Liver (tissue), 9 donors: Measurements from ENCODE around the gene HS1BP3. TPM values are rescaled to one million over a fixed set of nuclear protein-coding genes. Genes with fewer than 3 reads are reported as not detected.

ENCODE experiments used
- DNase-seq: peaks from one replicate; pipeline ENCODE4 v3.0.0-alpha.2; 2017; ENCODE audit warnings: low spot score
- H3K27ac ChIP-seq, 2 donors: one replicate each; pipeline ENCODE4 v1.7.0; 2013; ENCODE audit warnings: inconsistent platforms in 2 of 2, low read length in 2 of 2, control low read depth in 1 of 2, low read depth in 1 of 2, mild to moderate bottlenecking in 1 of 2
- H3K27me3 ChIP-seq, 4 donors: one replicate each; pipeline versions ENCODE4 v1.6.1 to v1.7.0; 2013; ENCODE audit warnings: low read length in 3 of 4, inconsistent platforms in 1 of 4, mild to moderate bottlenecking in 1 of 4, moderate library complexity in 1 of 4; ENCODE audit not compliant: control insufficient read depth in 4 of 4, insufficient read depth in 4 of 4
- H3K36me3 ChIP-seq, 4 donors: one replicate each; pipeline versions ENCODE4 v1.6.1 to v1.7.0; 2013; ENCODE audit warnings: low read length in 3 of 4, mild to moderate bottlenecking in 3 of 4, low read depth in 1 of 4, moderate library complexity in 1 of 4; ENCODE audit not compliant: control insufficient read depth in 4 of 4, insufficient read depth in 3 of 4
- H3K4me1 ChIP-seq, 4 donors: one replicate each; pipeline versions ENCODE4 v1.6.1 to v1.7.0; 2013; ENCODE audit warnings: low read length in 3 of 4, mild to moderate bottlenecking in 3 of 4, moderate library complexity in 1 of 4; ENCODE audit not compliant: control insufficient read depth in 4 of 4, insufficient read depth in 4 of 4
- H3K4me3 ChIP-seq, 3 donors: one replicate each; pipeline versions ENCODE4 v1.6.1 to v1.7.0; 2013; ENCODE audit warnings: low read length in 3 of 3, control low read depth in 1 of 3, low read depth in 1 of 3, mild to moderate bottlenecking in 1 of 3
- H3K9ac ChIP-seq, 2 donors: one replicate each; pipeline ENCODE4 v1.7.0; 2013; ENCODE audit warnings: low read length in 2 of 2, mild to moderate bottlenecking in 2 of 2, moderate library complexity in 2 of 2, control low read depth in 1 of 2, low read depth in 1 of 2
- H3K9me3 ChIP-seq, 4 donors: one replicate each; pipeline versions ENCODE4 v1.6.1 to v1.7.0; 2013; ENCODE audit warnings: low read length in 3 of 4; ENCODE audit not compliant: control insufficient read depth in 4 of 4
- ATF3 ChIP-seq: IDR thresholded peaks from 2 replicates; pipeline ENCODE4 v1.6.1; 2016; ENCODE audit warnings: antibody characterized with exemption
- EGR1 ChIP-seq, 2 donors: IDR thresholded peaks; 2 replicates each; pipeline ENCODE4 v1.6.1; 2016 to 2018; ENCODE audit warnings: antibody characterized with exemption in 2 of 2, low read depth in 2 of 2
- FOXA1 ChIP-seq: IDR thresholded peaks from 2 replicates; pipeline ENCODE4 v1.6.1; 2016; ENCODE audit warnings: antibody characterized with exemption
- FOXA2 ChIP-seq: IDR thresholded peaks from 2 replicates; pipeline ENCODE4 v1.6.1; 2016; ENCODE audit warnings: antibody characterized with exemption
- GABPA ChIP-seq, 2 donors: IDR thresholded peaks in 1 of 2; conservative IDR thresholded peaks in 1 of 2; 2 replicates each; pipeline ENCODE4 v1.6.1; 2016; ENCODE audit warnings: antibody characterized with exemption in 2 of 2, mild to moderate bottlenecking in 1 of 2, moderate library complexity in 1 of 2
- HNF4G ChIP-seq: IDR thresholded peaks from 2 replicates; pipeline ENCODE4 v1.6.1; 2016; ENCODE audit warnings: antibody characterized with exemption
- MAX ChIP-seq: IDR thresholded peaks from 2 replicates; pipeline ENCODE4 v1.6.1; 2016; ENCODE audit warnings: antibody characterized with exemption
- NR2F2 ChIP-seq: IDR thresholded peaks from 2 replicates; pipeline ENCODE4 v1.6.1; 2016; ENCODE audit warnings: antibody characterized with exemption
- RAD21 ChIP-seq, 2 donors: IDR thresholded peaks; 2 replicates each; pipeline ENCODE4 v1.6.1; 2016; ENCODE audit warnings: antibody characterized with exemption in 2 of 2, mild to moderate bottlenecking in 2 of 2
- RXRA ChIP-seq, 2 donors: IDR thresholded peaks; 2 replicates each; pipeline ENCODE4 v1.6.1; 2017 to 2018; ENCODE audit warnings: antibody characterized with exemption in 2 of 2, mild to moderate bottlenecking in 1 of 2
- TAF1 ChIP-seq: conservative IDR thresholded peaks from 2 replicates; pipeline ENCODE4 v1.6.1; 2016; ENCODE audit warnings: antibody characterized with exemption, mild to moderate bottlenecking
- YY1 ChIP-seq: IDR thresholded peaks from 2 replicates; pipeline ENCODE4 v1.6.1; 2016; ENCODE audit warnings: antibody characterized with exemption, mild to moderate bottlenecking
- ZBTB33 ChIP-seq: IDR thresholded peaks from 2 replicates; pipeline ENCODE4 v1.6.1; 2016; ENCODE audit warnings: antibody characterized with exemption
- WGBS: extraction: QIAGEN DNeasy Blood & Tissue Kit; methylation state at CpG from one replicate; pipeline ENCODE4 v1.1.7; 2013; 5-methylcytosine and 5-hydroxymethylcytosine counted together
- polyA plus RNA-seq, 2 donors: library from polyadenylated mRNA; stranded (reverse) in 1 of 2; unstranded in 1 of 2; fragments of 200-250 nt in 1 of 2; fragments of >200 nt in 1 of 2; fragmentation: Nextera tagmentation in 1 of 2; extraction: Ambion mirVana in 1 of 2; gene quantifications; one replicate each; pipeline versions ENCODE4 v1.2.1 to v1.2.3, GENCODE V29; 2013 to 2015
- total RNA-seq, 2 donors: library from RNA; depleted of rRNA; stranded (reverse); fragments of >200 nt; gene quantifications; one replicate each; pipeline ENCODE4 v1.2.3, GENCODE V29; 2014
- TF ChIP-seq, protein P1 (sequence below): IDR thresholded peaks from 2 replicates; pipeline ENCODE4 v1.6.1; 2016; ENCODE audit warnings: antibody characterized with exemption, mild to moderate bottlenecking
- TF ChIP-seq, protein P2 (sequence below): fragments of 150-350 bp; IDR thresholded peaks from 2 replicates; pipeline ENCODE4 v1.5.1; 2017; ENCODE audit warnings: improper control_type of control experiment, low read depth, low read length; ENCODE audit not compliant: missing input control
- donor health status: healthy.
- donor health status: healthy.
- donor health status: healthy.
- donor health status: healthy.
- donor health status: healthy.

The HS1BP3 gene
- total and polyA plus RNA-seq, 4 donors: 7.7 to 15.4 (median 10.9) TPM

GRCh38 chr2:20651731-20652099, 817 bp upstream of the HS1BP3 start (continued):
- TF ChIP-seq YY1: no peak
- no peak for TF ChIP-seq RXRA (IDR thresholded peaks at IDR 0.05)
- no peak for TF ChIP-seq EGR1 (IDR thresholded peaks at IDR 0.05; ENCODE audit: low read depth in 2 of 2)
- TF ChIP-seq ZBTB33: no peak

- Histone ChIP-seq H3K9ac (peak overlapping the region; percentile 46 to 84), H3K4me1 (peaks cover 9 to 36% (median 27%) of the 10 kb centered on the region in 4 donors), H3K36me3 (no peaks in the 10 kb centered on the region), H3K27ac (peak overlapping the region; percentile 58 to 84), H3K9me3 (no peaks in the 10 kb centered on the region), H3K4me3 (peak overlapping the region; percentile 64 to 75 (median 75)), H3K27me3 (no peaks in the 10 kb centered on the region)
- TF ChIP-seq EGR1 (IDR thresholded peaks at IDR 0.05; ENCODE audit: low read depth in 2 of 2): no peak
- 13% methylated on average over 19 of the region's 19 CpGs for WGBS
- peak; percentile 46 for DNase-seq
These were observed 463 bp downstream of the HS1BP3 start for GRCh38 chr2:20650393-20650876.

DNA sequence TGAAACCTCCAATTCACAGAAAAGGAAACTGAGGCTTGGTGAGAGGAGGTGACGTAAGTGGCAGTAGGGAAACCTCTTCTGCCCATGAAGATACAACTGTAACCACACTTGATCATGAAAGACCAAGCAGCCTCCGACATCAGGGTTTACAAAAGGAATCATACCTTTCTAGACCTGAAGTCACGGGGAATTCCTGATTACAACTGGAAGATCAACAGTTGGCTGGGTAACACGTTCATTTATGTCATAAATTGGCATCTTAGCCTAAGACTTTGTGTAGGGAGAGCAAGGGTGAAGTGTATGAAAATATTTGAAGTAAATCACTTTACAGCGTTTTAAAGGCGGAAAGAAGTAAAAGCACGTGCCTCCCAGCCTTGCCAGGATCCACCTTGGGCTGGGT, 922 bp downstream of the HS1BP3 start:
- WGBS: 68% methylated on average over 7 of the region's 7 CpGs
- no peak for DNase-seq
- peaks cover 9 to 36% (median 27%) of the 10 kb centered on the region in 4 donors for H3K4me1 ChIP-seq
- TF ChIP-seq MAX (no peak), RAD21 (IDR thresholded peaks at IDR 0.05) (no peak), GABPA (IDR thresholded peaks at IDR 0.05 in 1 of 2, conservative IDR thresholded peaks at IDR 0.05 in 1 of 2) (no peak), TAF1 (no peak), FOXA2 (no peak), EGR1 (IDR thresholded peaks at IDR 0.05; ENCODE audit: low read depth in 2 of 2) (no peak), NR2F2 (no peak), FOXA1 (no peak), RXRA (IDR thresholded peaks at IDR 0.05) (no peak), HNF4G (no peak), ATF3 (no peak)
- TF ChIP-seq, protein P1, sequence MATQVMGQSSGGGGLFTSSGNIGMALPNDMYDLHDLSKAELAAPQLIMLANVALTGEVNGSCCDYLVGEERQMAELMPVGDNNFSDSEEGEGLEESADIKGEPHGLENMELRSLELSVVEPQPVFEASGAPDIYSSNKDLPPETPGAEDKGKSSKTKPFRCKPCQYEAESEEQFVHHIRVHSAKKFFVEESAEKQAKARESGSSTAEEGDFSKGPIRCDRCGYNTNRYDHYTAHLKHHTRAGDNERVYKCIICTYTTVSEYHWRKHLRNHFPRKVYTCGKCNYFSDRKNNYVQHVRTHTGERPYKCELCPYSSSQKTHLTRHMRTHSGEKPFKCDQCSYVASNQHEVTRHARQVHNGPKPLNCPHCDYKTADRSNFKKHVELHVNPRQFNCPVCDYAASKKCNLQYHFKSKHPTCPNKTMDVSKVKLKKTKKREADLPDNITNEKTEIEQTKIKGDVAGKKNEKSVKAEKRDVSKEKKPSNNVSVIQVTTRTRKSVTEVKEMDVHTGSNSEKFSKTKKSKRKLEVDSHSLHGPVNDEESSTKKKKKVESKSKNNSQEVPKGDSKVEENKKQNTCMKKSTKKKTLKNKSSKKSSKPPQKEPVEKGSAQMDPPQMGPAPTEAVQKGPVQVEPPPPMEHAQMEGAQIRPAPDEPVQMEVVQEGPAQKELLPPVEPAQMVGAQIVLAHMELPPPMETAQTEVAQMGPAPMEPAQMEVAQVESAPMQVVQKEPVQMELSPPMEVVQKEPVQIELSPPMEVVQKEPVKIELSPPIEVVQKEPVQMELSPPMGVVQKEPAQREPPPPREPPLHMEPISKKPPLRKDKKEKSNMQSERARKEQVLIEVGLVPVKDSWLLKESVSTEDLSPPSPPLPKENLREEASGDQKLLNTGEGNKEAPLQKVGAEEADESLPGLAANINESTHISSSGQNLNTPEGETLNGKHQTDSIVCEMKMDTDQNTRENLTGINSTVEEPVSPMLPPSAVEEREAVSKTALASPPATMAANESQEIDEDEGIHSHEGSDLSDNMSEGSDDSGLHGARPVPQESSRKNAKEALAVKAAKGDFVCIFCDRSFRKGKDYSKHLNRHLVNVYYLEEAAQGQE: no peak
- TF ChIP-seq, protein P2, sequence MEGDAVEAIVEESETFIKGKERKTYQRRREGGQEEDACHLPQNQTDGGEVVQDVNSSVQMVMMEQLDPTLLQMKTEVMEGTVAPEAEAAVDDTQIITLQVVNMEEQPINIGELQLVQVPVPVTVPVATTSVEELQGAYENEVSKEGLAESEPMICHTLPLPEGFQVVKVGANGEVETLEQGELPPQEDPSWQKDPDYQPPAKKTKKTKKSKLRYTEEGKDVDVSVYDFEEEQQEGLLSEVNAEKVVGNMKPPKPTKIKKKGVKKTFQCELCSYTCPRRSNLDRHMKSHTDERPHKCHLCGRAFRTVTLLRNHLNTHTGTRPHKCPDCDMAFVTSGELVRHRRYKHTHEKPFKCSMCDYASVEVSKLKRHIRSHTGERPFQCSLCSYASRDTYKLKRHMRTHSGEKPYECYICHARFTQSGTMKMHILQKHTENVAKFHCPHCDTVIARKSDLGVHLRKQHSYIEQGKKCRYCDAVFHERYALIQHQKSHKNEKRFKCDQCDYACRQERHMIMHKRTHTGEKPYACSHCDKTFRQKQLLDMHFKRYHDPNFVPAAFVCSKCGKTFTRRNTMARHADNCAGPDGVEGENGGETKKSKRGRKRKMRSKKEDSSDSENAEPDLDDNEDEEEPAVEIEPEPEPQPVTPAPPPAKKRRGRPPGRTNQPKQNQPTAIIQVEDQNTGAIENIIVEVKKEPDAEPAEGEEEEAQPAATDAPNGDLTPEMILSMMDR: no peak
- H3K9me3 ChIP-seq: no peaks in the 10 kb centered on the region
- peaks cover 0 to 1% (median 0%) of the 10 kb centered on the region in 4 donors for H3K36me3 ChIP-seq
- H3K9ac ChIP-seq: no peak overlapping the region
- no peaks in the 10 kb centered on the region for H3K27me3 ChIP-seq
- peak overlapping the region in 2 of 3 donors; percentile 64 to 75 for H3K4me3 ChIP-seq
- H3K27ac ChIP-seq: no peak overlapping the region
